Endothelial cell of umbilical vein (primary cell): ENCODE measurements around the gene SPEM2.

ENCODE experiments used
- EZH2 ChIP-seq: IDR thresholded peaks from 2 replicates; pipeline ENCODE4 v1.6.1; 2012; ENCODE audit warnings: borderline replicate concordance, low read depth, mild to moderate bottlenecking, moderate library complexity, low read length, inconsistent platforms; ENCODE audit not compliant: severe bottlenecking
- FOS ChIP-seq: IDR thresholded peaks from 2 replicates; pipeline ENCODE4 v1.6.1; 2011; ENCODE audit warnings: mild to moderate bottlenecking, low read length, moderate library complexity, borderline replicate concordance; ENCODE audit not compliant: insufficient read depth
- JUN ChIP-seq: IDR thresholded peaks from 2 replicates; pipeline ENCODE4 v1.6.1; 2011; ENCODE audit warnings: borderline replicate concordance, low read depth; ENCODE audit not compliant: insufficient read length, insufficient read depth
- MYC ChIP-seq: IDR thresholded peaks from one replicate; pipeline ENCODE4 v1.6.1; 2011; ENCODE audit warnings: mild to moderate bottlenecking, low read depth, low read length
- POLR2A ChIP-seq: IDR thresholded peaks from 2 replicates; pipeline ENCODE4 v1.6.1; 2012; ENCODE audit warnings: low read depth, mild to moderate bottlenecking, control low read depth, low read length
- POLR2AphosphoS5 ChIP-seq: IDR thresholded peaks from 2 replicates; pipeline ENCODE4 v1.6.1; 2012; ENCODE audit warnings: low read depth, mild to moderate bottlenecking, control low read depth, low read length, moderate library complexity; ENCODE audit not compliant: insufficient read depth
- TF ChIP-seq, protein P1 (sequence below), 2 donors: IDR thresholded peaks; 1 replicate in 1 of 2; 2 replicates in 1 of 2; pipeline ENCODE4 v1.5.1; 2011; ENCODE audit warnings: low read length in 2 of 2, mild to moderate bottlenecking in 2 of 2, moderate library complexity in 2 of 2, control low read depth in 1 of 2, inconsistent platforms in 1 of 2, low read depth in 1 of 2; ENCODE audit not compliant: insufficient read depth in 1 of 2; ENCODE audit errors: extremely low read depth in 1 of 2
- TF ChIP-seq, protein P2 (sequence below): IDR thresholded peaks from 2 replicates; pipeline ENCODE4 v1.6.1; 2011; ENCODE audit not compliant: insufficient read depth, insufficient read length

DNA sequence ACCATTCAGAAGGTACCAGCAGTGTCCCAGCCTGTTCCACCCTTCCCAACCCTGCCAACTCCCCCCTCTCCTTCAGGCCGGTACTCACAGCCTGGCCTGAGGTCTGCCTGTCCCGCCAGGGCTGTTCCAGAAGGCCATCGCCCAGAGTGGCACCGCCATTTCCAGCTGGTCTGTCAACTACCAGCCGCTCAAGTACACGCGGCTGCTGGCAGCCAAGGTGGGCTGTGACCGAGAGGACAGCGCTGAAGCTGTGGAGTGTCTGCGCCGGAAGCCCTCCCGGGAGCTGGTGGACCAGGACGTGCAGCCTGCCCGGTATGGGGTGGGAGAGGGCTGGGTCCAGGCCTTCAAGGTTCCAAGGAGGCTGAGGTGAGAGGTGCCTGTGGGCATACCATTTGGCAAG, 10.6 kb upstream of the SPEM2 start:
- TF ChIP-seq, protein P1, sequence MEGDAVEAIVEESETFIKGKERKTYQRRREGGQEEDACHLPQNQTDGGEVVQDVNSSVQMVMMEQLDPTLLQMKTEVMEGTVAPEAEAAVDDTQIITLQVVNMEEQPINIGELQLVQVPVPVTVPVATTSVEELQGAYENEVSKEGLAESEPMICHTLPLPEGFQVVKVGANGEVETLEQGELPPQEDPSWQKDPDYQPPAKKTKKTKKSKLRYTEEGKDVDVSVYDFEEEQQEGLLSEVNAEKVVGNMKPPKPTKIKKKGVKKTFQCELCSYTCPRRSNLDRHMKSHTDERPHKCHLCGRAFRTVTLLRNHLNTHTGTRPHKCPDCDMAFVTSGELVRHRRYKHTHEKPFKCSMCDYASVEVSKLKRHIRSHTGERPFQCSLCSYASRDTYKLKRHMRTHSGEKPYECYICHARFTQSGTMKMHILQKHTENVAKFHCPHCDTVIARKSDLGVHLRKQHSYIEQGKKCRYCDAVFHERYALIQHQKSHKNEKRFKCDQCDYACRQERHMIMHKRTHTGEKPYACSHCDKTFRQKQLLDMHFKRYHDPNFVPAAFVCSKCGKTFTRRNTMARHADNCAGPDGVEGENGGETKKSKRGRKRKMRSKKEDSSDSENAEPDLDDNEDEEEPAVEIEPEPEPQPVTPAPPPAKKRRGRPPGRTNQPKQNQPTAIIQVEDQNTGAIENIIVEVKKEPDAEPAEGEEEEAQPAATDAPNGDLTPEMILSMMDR (IDR thresholded peaks at IDR 0.05; ENCODE audit: extremely low read depth in 1 of 2, insufficient read depth in 1 of 2, low read depth in 1 of 2, low read length in 2 of 2), result no peak
- no peak for TF ChIP-seq POLR2A
- TF ChIP-seq, protein P2, sequence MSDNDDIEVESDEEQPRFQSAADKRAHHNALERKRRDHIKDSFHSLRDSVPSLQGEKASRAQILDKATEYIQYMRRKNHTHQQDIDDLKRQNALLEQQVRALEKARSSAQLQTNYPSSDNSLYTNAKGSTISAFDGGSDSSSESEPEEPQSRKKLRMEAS, result no peak
- TF ChIP-seq FOS, result no peak
- TF ChIP-seq MYC, result no peak
- TF ChIP-seq EZH2, result no peak
- TF ChIP-seq POLR2AphosphoS5, result no peak
- TF ChIP-seq JUN, result no peak
